Skeletal muscle cell (primary cell): Measurements from ENCODE around the gene CAV1.

Experiments used
- DNase-seq: peaks from one replicate; pipeline ENCODE4 v3.0.0-alpha.2; 2010; ENCODE audit warnings: low read depth
- H3K4me3 ChIP-seq: 2 replicates; pipeline ENCODE4 v1.5.1; 2011; ENCODE audit warnings: low read depth, mild to moderate bottlenecking, control low read depth, low read length, moderate library complexity

The CAV1 gene

DNA sequence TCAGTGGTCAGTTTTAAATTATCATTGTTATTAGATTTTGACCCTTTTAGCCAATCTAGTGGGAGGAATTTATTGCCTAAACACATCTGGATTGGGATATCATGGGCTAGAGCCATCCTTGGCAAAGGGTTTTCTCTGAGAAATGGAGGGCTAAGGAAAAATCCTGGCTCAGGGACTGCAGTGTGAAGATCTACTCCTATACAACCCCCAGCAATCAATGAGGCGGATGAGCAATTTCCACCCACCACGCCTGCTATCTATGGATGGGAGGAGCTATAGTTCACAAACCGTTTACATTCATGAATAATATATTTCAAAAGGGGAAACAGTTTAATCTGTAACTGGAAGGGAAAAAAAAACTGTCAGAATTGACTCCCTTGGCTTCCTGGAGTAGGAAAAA is 2.7 kb downstream of the CAV1 start:
- H3K4me3 ChIP-seq, result peak overlapping the region; percentile 95

GRCh38 chr7:116528008-116528789 is 3.4 kb downstream of the CAV1 start:
- DNase-seq, result peak; percentile 96
- peak overlapping the region; percentile 95 for H3K4me3 ChIP-seq

More for the DNA sequence above, 2.7 kb downstream of the CAV1 start:
- DNase-seq, result no peak

GRCh38 chr7:116529250-116529649 is 4.4 kb downstream of the CAV1 start:
- no peak for DNase-seq
- peak overlapping the region; percentile 95 for H3K4me3 ChIP-seq

DNA sequence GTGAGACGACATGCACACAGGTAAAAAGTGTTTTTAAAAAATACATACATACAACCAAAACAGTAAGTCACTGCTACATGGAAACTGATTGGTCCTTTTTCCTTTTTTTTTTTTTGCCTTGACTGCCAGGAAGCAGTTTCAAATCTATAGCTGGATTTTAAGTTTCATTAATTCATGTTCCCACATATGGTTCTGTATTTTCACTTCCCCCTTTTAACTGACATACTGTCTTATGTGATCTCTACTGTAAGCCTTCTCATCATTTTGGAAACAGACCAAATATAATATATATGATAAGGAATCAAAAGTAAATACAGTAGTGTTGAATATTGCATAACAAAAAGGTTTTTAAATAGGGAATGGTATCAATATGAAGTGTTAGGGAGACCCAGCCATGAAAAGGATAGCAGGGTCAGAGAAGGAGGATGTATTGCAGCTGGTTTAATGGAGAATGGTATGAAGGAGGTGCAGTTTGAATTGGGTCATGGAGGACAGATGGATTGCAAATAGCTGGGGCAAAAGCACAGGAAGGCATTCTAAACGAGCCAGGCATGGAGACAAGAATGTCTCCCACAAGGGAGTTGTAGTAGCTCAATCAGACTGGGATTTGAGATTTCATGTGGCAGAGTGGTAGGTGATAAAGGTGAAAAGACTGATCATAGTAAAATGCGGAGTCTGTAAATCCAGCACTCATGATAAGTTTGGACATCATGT is 5.4 kb downstream of the CAV1 start:
- peak overlapping the region; percentile 95 for H3K4me3 ChIP-seq
- DNase-seq, result no peak

- no peak for DNase-seq
- H3K4me3 ChIP-seq, result no peak overlapping the region
Measured at GRCh38 chr7:116532102-116532688, 7.4 kb downstream of the CAV1 start.

GRCh38 chr7:116534790-116535189 is 10.0 kb downstream of the CAV1 start:
- DNase-seq, result no peak
- no peak overlapping the region for H3K4me3 ChIP-seq

- DNase-seq, result no peak
- no peak overlapping the region for H3K4me3 ChIP-seq
Measured at GRCh38 chr7:116535416-116535815, 10.6 kb downstream of the CAV1 start.

- H3K4me3 ChIP-seq, result no peak overlapping the region
- no peak for DNase-seq
Measured at GRCh38 chr7:116538138-116538537, 13.3 kb downstream of the CAV1 start.

DNA sequence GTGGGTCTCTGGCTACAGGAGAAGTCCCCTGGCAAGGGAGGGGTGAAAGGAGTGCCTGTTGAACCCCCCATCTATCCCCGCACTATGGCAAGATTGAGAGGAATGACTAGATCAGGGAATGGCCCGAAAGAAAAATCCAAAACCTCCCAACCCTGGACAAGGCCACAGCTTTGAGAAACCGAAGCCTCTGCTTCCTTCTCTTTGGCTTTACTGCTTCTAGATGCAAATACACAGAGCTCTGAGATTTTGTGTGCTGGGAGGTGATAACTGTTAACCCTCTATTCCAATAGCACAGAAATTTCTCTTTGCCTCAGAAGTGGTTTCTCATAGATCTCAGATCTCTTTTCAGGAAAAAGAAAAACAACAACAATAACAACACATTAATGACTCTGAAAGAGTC is 15.0 kb downstream of the CAV1 start:
- no peak for DNase-seq

DNA sequence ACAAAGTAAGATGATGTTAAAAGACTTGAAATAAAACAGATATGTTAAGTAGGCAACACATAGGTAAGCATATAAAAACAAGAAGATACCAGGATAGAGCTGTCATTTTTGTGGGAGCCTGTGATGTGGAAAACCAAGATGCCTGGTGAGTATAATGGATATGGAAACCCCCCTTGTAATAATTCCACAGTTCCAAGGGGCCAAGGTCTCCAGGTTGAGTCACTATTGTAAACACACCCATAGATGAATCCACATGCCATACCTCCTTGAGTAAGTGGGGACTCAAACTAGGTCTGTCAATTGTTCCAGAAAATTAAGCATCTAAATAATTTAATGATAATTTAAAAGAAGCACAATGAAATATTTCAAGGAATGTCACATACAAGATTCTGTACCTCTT is 15.9 kb downstream of the CAV1 start:
- DNase-seq, result no peak
- H3K4me3 ChIP-seq, result no peak overlapping the region

More for the DNA sequence above, 15.0 kb downstream of the CAV1 start:
- H3K4me3 ChIP-seq, result no peak overlapping the region

DNA sequence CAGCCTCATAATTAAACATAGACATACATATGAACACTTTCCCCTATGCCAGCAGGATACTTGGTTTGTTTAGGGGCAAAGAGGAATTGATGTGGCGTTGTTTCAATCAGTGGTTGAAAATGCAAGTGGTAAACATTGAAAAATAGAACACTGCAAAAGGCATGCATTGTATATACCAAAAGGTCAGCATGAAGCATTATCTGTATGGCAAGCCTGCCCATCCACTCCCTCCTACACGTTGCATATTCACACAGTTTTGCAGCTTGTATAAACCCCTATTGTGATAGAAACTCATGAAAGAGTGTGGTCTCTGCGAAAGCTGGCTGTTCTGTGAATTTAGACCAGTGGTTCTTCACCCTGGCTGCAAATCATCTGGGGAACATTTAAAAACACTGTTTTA is 17.1 kb downstream of the CAV1 start:
- no peak overlapping the region for H3K4me3 ChIP-seq
- DNase-seq, result no peak

DNA sequence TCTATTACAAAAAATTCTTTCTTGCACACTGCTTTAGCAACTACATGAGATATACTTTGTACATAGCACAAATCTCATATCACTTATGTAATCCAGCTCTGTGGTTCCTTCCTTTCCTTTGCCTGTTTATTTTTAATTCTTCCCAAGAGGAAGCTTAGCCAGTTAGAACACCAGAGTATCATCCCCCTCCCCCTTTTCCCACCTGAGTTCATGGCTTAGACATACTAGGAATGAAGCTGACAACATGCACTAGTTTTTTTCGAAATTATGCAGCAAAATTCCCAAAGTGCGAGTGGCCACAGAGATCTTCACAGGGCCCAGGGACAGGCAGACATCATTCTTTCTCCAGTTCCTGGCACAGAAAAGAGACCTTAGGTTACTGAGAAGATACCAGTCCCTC is 17.8 kb downstream of the CAV1 start:
- DNase-seq, result peak; percentile 44
- no peak overlapping the region for H3K4me3 ChIP-seq

DNA sequence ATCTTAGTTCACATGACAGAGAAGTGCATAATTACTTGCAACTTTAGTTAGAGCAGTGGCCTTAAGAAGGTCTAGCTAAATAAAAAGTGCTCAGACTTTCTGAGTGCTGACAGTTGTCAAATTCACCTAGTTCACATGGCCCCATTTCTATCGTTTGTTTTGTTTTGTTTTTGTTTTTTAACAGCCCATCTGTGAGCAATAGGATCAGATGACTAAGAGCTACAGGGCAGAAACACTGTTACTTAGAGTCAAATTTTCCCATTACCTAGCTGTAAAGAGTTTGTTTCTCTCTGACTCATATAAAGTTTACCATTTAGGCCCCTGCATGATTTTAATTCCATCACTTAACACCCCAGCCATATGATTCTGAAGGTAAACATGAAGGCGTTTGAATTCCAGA is 18.8 kb downstream of the CAV1 start:
- no peak overlapping the region for H3K4me3 ChIP-seq
- DNase-seq, result no peak

- no peak overlapping the region for H3K4me3 ChIP-seq
- no peak for DNase-seq
Measured at GRCh38 chr7:116544487-116544886, 19.7 kb downstream of the CAV1 start.

DNA sequence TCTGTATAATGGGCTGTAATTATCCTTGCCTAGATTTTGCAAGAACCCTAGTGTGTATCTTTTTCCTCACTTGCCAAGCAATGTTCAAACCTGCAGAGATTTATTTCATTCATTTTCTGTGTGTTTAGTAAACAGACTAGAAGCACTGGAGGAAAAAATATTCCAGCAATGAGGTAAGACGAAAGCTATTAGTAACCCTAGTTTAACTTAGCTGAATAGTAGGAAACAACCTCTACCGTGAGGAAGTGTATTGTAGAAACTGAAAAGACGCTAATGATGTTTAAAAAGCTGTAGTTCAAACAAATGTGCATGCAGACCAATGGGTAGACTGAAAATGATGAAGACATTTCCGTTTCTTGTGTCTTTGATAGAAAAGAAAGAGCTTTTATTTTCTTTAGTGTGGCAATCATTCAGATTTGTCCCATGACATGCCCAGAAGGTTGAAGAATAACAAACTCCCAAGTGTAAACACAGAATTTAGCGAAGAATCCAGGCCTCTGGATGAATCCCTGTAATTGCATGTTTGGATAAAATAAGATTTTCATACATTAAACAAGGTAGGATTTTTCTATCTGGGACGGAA is 20.7 kb downstream of the CAV1 start:
- no peak for DNase-seq

GRCh38 chr7:116546054-116546453 is 21.2 kb downstream of the CAV1 start:
- no peak overlapping the region for H3K4me3 ChIP-seq
- DNase-seq, result no peak

More for the DNA sequence above, 20.7 kb downstream of the CAV1 start:
- H3K4me3 ChIP-seq, result no peak overlapping the region

DNA sequence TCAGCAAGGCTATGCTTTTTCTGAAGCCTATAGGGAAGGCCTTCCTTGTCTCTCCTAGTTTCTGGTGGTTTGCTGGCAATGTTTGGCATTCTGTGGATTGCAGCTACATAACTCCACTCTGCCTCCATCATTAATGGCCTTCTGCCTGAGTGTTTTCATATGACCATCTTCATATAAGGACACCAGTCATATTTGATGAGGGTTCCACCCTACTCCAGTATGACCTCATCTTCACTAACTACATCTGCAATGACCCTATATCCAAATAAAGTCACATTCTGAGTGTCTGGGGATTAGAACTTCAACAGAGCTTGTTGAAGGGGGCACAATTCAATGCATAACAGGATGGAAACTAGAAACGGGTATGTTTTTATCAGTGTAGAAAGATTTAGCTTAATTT is 22.1 kb downstream of the CAV1 start:
- H3K4me3 ChIP-seq, result no peak overlapping the region
- no peak for DNase-seq

GRCh38 chr7:116547347-116547746 is 22.5 kb downstream of the CAV1 start:
- no peak overlapping the region for H3K4me3 ChIP-seq
- DNase-seq, result peak; percentile 68

GRCh38 chr7:116548506-116548905 is 23.7 kb downstream of the CAV1 start:
- no peak overlapping the region for H3K4me3 ChIP-seq
- no peak for DNase-seq

DNA sequence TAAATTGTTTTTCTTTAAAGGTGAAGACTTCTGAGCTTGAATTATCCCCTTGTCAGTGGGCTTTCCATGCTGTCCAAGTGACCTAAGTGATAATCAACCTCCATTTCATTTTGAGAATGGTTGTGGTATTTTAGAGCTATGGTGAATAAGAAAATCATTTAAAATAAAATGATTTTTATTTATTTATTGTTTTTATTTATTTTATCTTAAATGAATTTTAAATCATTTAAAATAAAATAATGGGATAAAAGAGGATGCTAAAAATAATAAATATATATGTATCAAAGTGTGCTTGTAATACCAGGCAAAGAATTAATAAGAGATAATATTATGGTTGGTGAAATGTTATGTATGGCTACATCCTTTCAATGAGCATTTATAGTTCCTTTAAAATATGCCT is 24.5 kb downstream of the CAV1 start:
- H3K4me3 ChIP-seq, result no peak overlapping the region
- DNase-seq, result no peak
